Activated CD8-positive, alpha-beta memory T cell treated with anti-CD3 and anti-CD28 coated beads for 36 hours (primary cell): ENCODE results near the gene KRTAP4-8. TPM values are rescaled to one million over a fixed set of nuclear protein-coding genes. Genes with fewer than 3 reads are reported as not detected.
"Not testable (repeated sequence)": the region's sequence is repeated elsewhere in the genome, so short reads cannot be mapped to it uniquely, and the experiment has no call there.

Source experiments
- CTCF ChIA-PET: fragments of 350-600 bp; sonication (Branson Sonifier 250); formaldehyde crosslinking; loops from one replicate; lab custom pipeline; 2021; ENCODE audit warnings: antibody characterized with exemption; lab: Charles Lee
- POLR2A ChIA-PET: fragments of 350-600 bp; sonication (Branson Sonifier 250); formaldehyde crosslinking; loops from one replicate; lab custom pipeline; 2021; ENCODE audit warnings: antibody characterized with exemption; lab: Charles Lee
- total RNA-seq, 2 experiments: library from RNA; stranded (reverse); gene quantifications; one replicate each; pipeline ENCODE4 v1.2.3, GENCODE V29; 2021

Gene KRTAP4-8
- total RNA-seq = not detected

DNA sequence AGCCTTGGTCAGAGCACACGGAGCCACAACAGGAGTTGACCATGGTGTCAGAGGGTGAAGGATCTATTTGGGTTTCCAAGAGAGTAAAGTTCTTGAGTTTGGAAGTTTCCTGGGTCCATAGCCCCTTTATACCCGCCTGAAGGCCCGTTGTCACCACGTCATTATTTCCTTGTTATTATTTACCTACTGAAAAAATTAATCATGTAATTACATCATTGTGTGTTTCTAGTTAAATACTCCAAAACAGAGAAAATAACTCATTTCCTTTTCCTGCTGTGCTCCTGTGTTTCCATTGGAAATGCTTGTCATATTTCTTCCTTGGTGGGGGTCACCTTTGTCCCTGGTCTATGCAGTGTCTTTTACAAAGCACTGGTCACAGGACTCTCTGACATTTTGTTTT, at the start of gene KRTAP4-8:
Gene KRTAP4-8, minus strand, starts transcription at position 101 of the 400 bp plus-strand sequence. Its CDS starts 58 bp downstream, at position 43.
- ChIA-PET POLR2A (no interaction called here), CTCF (no interaction called here)

DNA sequence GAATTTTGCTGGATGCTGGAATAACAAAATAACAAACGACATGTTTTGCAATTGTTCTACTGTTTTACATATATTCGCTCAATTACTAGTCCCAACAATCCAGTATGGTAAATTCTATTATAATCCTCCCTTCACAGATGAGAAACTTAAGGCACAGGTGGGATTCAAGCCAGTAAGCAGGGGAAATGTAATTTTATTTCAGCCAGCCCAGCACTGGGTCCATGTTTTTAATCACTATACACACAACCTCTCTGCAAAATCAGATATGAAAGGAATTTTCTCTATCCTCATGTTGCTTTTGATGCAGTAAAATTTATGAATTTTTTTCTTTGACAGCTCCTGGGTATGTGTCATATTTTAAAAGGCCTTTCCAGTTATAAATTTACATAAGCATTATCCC, 47.3 kb upstream of the KRTAP4-8 start:
- CTCF ChIA-PET = no interaction called here
- POLR2A ChIA-PET = no interaction called here

DNA sequence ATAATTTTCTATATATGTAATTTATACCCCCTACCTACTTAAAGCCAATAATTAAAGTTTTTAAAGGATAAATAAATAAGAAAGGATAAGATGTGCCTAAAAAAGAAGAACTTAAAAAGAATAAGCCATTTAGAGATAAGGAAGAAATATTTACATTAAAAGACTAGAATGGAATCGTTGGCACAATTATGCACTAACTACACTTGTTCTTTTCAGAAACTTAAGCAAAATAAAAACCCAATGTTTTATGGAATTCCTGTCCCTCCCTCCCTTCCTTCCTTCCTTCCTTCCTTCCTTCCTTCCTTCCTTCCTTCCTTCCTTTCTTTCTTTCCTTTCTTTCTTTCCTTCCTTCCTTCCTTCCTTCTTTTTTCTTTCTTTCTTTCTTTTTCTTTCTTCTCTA, 46.9 kb upstream of the KRTAP4-8 start:
- POLR2A ChIA-PET = no interaction called here
- CTCF ChIA-PET = no interaction called here

DNA sequence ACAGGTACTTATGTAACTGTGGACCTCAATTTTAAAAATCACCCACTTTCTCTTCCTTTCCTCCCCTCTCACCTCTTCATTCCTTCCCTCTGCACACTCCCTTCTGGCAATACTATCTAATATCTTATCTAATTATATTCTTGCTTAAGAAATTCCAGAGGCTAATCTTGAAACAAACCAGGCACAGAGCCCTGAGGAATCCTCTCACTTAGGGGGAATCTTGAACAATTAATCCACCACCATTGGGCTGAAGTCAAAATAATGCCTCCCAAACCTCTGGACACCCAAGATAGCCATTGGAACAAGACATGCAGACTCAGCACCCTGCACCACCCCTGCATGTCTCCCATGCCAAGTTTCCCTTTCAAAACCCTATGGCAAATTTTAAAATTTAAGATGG, 43.4 kb upstream of the KRTAP4-8 start:
- ChIA-PET POLR2A (no interaction called here), CTCF (no interaction called here)

DNA sequence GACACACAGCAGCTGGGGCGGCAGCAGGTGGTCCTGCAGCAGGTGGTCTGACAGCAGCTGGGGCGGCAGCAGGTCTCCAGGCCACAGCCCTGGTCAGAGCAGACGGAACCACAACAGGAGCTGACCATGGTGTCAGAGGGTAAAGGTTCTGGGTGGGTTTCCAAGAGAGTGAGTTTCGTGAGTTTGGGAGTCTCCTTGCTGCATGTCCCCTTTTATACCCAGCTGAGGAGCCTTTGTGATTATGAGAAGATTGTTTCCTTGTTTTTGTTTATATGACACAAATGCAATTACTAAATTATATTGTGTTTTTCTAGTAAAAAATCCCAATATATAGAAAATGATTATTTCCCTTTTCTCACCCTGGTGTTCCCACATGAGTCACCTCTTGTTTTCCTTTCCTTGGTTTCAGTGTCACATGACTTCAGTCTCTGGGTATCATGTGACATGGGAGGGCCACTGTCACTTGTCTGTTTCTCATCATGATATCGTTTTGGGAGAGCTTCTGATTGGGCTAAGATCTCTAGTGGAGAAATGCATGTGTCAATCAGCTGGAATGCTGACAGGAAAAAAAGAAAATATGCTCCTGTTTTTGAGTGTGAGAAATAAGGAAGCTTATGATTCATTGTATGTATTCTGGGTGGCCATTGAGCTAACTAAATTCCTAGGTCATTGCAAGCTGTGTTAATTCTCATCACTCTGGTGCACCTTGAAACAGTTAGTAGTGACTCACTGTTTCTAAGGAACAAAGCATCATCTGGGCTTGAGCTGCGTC, 42.6 kb upstream of the KRTAP4-8 start, which contains the start of gene KRTAP4-6:
Gene KRTAP4-6, minus strand, starts transcription at position 185 of the 772 bp plus-strand sequence. Its CDS starts 57 bp downstream, at position 128.
- ChIA-PET CTCF (no interaction called here), POLR2A (no interaction called here)

DNA sequence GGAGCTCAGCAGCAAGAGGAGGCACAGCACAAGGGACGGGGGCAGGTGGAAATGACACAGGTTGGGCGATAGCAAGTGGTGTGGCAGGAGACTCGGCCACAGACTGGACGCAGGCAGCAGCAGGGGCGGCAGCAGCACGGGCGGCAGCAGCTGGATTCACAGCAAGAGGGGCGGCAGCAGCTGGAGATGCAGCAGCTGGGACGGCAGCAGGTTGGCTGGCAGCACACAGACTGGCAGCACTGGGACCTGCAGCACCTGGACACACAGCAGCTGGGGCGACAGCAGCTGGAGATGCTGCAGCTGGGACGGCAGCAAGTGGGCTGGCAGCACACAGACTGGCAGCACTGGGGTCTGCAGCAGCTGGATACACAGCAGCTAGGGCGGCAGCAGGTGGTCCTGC, 41.9 kb upstream of the KRTAP4-8 start:
- POLR2A ChIA-PET, CTCF ChIA-PET: not testable (repeated sequence)

DNA sequence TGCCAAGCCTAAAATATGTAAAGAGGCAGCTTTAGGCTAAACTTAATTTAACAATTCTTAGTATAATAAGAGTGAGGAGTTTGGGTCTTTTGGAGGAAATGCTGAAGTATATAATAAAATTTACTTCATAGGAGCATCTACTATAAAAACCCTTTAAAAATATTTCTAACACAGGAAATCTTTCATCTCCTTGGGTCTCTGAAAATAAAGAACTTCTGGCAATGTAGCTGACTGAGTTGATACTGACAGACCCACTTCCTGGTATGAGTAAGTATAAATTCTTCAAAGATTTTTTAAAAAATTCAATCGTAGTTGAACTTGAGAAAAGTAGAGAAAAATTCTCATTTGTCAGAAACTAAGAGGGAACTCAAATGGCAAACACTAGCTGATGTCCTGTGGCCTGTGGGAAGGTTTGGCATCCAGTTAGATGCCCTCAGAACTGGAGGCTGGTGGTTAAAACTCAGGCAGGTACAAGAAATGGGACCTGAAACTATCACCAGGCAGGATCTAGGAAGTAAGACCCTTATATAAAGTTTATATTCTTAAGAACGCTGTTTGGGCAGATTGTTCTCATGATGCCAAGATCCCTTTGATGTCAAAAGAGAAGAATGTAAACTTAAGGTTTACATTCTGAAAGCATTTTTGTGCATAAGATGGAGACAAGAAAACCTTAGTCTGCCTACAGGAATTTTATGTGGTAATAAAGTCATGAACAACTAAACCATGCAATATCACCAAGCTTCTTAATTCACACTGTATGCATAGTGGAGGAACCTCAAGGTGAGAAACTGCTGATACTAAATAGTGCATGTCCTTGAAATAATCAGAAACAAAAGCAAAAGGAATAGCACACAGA, 36.2 kb upstream of the KRTAP4-8 start:
- POLR2A ChIA-PET = no interaction called here
- CTCF ChIA-PET = no interaction called here

DNA sequence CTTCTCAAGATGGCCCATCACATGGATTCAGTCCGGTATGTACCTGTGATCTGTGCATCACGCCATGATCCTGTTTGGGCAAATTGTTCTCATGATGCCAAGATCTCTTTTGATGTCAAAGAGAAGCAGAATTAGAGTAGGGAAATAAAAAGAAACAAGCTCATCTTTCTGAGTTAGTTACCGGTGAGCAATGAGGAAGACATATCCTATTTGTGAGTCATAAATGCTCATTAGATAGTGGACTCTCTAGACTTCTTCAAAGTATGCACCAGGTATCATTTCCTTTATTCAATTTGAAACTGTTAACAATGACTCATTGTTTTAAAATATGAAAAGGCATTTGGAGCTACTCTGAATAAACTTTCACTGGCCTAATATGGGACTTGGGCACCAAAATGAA, 34.0 kb upstream of the KRTAP4-8 start:
- ChIA-PET CTCF (no interaction called here), POLR2A (no interaction called here)

DNA sequence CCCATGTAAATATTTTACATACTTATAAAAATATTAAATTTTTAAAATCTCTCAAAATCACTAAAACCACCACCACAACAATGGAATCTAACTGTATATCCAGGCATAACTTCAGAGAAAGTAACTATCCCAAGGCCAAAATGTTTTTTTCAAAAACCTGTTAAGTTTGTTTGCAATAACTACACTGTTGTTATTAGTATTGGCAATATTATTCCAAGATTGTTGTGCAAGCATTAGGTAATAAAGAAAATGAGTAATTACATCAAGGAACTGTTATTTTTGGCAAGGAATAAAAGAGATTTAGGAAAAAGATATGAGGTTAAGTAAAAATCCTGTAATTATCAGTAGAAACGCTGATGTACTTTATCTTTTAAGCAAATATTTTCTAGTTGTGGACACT, 29.4 kb upstream of the KRTAP4-8 start:
- CTCF ChIA-PET = no interaction called here
- POLR2A ChIA-PET = no interaction called here

DNA sequence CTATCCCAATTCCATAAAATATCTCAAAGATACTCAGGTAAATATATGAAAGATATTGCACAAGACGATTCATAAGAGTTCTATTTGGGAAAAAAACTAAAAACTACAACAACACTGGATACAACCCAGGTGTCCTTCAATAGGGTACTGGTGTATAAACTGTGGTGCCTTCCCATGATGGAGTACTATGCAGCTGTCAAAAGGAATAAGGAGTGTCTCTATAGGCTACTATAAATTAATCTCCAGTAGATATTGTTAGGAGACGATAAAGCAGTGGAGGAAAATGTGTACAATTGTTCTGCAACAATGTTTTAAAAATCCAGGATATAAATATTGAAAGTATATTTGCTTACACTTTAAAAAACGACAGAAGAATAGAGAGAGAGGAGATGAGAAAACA, 28.5 kb upstream of the KRTAP4-8 start:
- ChIA-PET POLR2A (no interaction called here), CTCF (no interaction called here)

DNA sequence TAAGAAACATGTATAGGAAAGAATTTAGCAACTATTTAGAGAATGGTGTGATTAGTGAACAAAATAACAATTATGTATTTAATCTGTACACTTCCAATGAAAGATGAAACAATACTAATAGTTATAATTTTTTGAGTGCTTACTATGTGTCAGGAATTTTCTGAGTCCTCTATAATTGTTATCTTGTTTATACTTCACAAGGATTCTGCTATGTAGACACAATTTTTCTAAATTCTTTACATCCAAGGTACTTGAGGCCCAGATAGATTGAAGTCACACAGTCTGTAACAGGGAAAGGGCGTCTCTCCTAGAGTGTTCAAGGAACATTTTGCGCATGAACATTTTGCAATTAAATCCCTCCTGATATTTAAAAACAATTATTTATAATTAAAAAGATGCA, 27.1 kb upstream of the KRTAP4-8 start:
- POLR2A ChIA-PET = no interaction called here
- CTCF ChIA-PET = no interaction called here

DNA sequence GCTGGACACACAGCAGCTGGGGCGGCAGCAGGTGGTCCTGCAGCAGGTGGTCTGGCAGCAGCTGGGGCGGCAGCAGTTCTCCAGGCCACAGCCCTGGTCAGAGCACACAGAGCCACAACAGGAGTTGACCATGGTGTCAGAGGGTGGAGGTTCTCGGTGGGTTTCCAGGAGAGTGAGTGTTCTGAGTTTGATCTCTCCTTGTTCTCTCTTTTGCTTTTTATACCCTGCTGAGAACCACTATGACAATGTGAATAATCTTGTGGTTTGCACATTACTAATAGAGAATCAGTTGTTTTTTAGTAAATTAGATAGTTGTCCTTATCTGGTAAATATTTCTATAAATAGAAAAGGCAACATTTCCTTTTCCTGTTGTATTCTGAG, 26.0 kb upstream of the KRTAP4-8 start, which contains the start of gene KRTAP4-12:
Gene KRTAP4-12, minus strand, starts transcription at position 192 of the 381 bp plus-strand sequence. Its CDS starts 60 bp downstream, at position 132.
- POLR2A ChIA-PET, CTCF ChIA-PET: not testable (repeated sequence)

DNA sequence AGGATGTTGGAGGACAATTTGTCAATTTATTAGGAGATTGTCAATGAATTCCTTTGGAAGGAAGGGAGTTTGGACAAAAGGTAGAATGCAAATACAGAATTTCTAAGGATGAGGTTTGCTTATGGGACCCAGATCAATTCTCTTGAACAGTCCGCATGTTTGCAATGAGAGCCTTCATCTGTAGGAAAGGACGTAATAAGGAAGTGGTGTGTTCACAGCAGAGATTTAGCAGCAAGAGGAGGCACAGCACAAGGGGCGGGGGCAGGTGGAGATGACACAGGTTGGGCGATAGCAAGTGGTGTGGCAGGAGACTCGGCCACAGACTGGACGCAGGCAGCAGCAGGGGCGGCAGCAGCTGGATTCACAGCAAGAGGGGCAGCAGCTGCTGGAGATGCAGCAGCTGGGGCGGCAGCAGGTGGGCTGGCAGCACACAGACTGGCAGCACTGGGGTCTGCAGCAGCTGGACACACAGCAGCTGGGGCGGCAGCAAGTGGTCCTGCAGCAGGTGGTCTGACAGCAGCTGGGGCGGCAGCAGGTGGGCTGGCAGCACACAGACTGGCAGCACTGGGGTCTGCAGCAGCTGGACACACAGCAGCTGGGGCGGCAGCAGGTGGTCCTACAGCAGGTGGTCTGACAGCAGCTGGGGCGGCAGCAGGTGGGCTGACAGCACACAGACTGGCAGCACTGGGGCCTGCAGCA, 25.5 kb upstream of the KRTAP4-8 start:
- CTCF ChIA-PET, POLR2A ChIA-PET: not testable (repeated sequence)

DNA sequence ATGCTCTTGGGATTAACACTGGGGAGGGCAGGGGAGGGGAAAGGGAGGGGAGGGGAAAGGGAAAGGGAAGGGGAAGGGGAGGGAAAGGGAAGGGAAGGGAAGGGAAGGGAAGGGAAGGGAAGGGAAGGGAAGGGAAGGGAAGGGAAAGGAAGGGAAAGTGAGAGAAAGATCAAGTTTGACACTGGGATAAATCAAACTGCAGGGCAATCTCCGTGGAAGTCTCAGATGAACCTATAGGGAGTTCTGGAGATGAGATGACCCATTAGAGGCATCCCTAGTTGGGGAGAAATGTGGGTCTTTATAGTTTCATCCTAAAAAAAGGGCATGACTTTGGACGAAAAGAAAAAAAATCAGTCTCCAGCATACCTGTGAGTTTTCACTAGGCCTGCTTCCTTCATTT, 23.8 kb upstream of the KRTAP4-8 start:
- CTCF ChIA-PET = no interaction called here
- POLR2A ChIA-PET = no interaction called here

DNA sequence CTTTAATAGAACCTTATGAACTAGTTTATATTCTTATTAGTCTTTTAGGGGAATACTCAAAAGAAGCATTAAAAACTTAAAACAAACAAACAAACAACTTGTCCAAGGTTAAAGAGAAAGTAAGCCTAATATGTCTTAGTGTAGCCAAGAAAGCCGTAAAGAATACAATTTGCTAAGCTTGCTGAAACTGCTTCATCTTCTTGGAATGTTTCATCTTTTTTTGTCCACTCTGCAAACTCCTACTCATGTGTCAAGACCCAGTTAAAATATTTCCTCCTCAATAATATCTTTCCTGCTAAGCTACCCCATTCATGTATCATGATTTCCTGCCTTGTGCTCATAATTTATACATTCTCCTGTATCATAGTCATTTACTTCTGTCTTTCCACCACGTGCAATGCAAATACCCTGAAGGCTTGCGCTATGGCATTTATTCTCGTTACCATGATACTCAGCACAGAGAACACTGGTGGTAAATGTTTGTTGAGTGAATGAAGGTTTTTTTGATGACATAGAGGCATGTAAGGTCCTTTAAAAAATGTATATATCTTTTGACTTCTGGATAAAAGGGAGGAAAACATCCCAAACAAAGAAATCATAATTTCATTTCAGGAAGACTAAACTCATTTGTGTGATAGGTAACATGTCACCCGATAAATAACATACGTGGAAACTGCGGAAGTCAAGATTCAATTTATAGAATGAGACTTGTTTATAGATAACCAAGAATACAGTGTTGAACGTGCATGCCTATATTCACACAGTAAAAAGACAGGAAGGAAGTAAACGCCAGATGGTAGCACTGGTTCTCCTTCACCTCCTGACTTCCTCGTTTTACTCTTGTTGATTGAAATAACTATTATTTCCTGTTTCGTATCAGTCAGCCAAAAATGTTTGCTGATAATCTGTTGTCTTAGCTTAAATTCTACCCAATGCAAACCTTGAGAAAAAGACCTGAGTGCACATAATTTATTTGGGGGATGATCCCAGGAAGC, 22.1 kb upstream of the KRTAP4-8 start:
- POLR2A ChIA-PET, CTCF ChIA-PET: not testable (repeated sequence)

DNA sequence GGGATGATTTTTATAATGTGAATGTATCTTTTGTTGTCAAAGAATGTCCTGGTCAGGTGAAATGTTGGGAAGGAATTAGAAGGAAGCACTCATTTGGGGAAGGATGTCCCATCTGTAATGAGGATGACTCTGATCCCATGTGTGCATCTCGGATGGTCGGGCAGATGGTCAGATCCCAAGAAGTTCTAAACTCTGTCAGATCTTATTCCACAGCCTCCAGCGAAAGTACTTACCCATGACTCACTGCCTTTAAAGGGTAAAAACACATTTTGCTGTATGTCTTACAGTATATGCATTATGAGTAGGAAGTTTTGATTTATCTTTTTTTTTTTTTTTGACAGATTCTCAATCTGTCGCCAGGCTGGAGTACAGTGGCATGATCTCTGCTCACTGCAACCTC, 20.8 kb upstream of the KRTAP4-8 start:
- CTCF ChIA-PET = no interaction called here

DNA sequence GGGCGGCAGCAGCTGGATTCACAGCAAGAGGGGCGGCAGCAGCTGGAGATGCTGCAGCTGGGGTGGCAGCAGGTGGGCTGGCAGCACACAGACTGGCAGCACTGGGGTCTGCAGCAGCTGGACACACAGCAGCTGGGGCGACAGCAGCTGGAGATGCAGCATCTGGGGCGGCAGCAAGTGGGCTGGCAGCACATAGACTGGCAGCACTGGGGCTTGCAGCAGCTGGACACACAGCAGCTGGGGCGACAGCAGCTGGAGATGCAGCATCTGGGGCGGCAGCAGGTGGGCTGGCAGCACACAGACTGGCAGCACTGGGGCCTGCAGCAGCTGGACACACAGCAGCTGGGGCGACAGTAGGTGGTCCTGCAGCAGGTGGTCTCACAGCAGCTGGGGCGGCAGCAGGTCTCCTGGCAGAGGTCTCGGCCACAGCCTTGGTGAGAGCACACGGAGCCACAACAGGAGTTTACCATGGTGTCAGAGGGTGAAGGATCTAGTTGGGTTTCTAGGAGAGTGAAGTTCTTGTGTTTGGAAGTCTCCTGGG, 20.0 kb upstream of the KRTAP4-8 start, which contains the start of gene KRTAP4-11:
Gene KRTAP4-11, minus strand, starts transcription at position 528 of the 541 bp plus-strand sequence. Its CDS starts 58 bp downstream, at position 470.
- POLR2A ChIA-PET, CTCF ChIA-PET: not testable (repeated sequence)

More for the DNA sequence above, 20.8 kb upstream of the KRTAP4-8 start:
- POLR2A ChIA-PET = no interaction called here

DNA sequence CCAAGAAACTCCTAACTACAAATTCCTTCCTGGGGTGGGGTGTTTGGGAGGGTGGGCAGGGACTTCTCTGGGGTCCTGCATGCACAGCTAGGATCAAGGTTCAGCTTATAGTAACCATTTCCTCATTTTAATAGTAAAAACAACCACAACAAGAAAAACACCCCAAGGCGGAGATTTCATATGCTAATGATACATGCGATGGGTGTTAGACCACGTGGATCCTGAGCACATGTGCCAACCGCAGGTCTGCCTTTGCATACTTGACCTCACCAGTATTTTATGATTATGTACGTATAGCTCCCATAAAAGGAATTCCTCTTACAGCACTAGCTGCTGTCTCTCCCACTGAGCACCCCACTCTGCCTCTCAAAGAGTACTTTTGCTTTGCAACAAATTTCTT, 18.4 kb upstream of the KRTAP4-8 start:
- CTCF ChIA-PET = no interaction called here
- POLR2A ChIA-PET = no interaction called here
